Measurements from ENCODE around the gene MYBPHL.

The MYBPHL gene

GRCh38 chr1:109335091-109335490, 28.3 kb upstream of the MYBPHL start (continued):
- TF ChIP-seq, protein P1, sequence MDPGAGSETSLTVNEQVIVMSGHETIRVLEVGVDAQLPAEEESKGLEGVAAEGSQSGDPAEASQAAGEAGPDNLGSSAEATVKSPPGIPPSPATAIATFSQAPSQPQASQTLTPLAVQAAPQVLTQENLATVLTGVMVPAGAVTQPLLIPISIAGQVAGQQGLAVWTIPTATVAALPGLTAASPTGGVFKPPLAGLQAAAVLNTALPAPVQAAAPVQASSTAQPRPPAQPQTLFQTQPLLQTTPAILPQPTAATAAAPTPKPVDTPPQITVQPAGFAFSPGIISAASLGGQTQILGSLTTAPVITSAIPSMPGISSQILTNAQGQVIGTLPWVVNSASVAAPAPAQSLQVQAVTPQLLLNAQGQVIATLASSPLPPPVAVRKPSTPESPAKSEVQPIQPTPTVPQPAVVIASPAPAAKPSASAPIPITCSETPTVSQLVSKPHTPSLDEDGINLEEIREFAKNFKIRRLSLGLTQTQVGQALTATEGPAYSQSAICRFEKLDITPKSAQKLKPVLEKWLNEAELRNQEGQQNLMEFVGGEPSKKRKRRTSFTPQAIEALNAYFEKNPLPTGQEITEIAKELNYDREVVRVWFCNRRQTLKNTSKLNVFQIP (CRISPR knock-in tag; IDR thresholded peaks at IDR 0.05; ENCODE audit: borderline replicate concordance, low read depth) = no peak

DNA sequence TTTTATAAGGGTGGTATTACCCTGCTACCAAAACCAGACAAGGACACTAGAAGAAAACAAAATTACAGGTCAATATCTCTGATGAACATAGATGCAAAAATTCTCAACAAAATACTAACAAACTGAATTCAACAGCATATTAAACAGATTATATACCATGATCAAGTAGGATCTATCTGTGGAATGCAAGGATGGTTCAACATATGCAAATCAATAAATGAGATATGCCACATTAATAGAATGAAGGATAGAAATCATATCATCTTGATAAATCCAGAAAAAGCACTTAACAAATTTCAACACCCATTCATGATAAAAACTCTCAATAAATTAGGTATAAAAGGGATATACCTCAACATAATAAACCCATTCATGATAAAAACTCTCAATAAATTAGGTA, 24.3 kb upstream of the MYBPHL start:
- no peak for ATAC-seq
- TF ChIP-seq SNAI2 (CRISPR knock-in tag; IDR thresholded peaks at IDR 0.05) (no peak), PPARA (CRISPR knock-in tag; IDR thresholded peaks at IDR 0.05; ENCODE audit: borderline replicate concordance) (no peak), ISL1 (CRISPR knock-in tag; IDR thresholded peaks at IDR 0.05) (no peak), GLIS3 (CRISPR knock-in tag; IDR thresholded peaks at IDR 0.05) (no peak), ZNF8 (CRISPR knock-in tag; IDR thresholded peaks at IDR 0.05) (no peak), OSR1 (CRISPR knock-in tag; IDR thresholded peaks at IDR 0.05) (no peak), CSRNP3 (CRISPR knock-in tag; IDR thresholded peaks at IDR 0.05) (no peak), ZNF565 (CRISPR knock-in tag; conservative IDR thresholded peaks at IDR 0.05; ENCODE audit: low read depth) (no peak), ZFP30 (CRISPR knock-in tag; IDR thresholded peaks at IDR 0.05) (no peak), TOX (CRISPR knock-in tag; IDR thresholded peaks at IDR 0.05; ENCODE audit: borderline replicate concordance) (no peak), RARB (CRISPR knock-in tag; IDR thresholded peaks at IDR 0.05) (no peak), ESRRG (CRISPR knock-in tag; IDR thresholded peaks at IDR 0.05) (no peak)

DNA sequence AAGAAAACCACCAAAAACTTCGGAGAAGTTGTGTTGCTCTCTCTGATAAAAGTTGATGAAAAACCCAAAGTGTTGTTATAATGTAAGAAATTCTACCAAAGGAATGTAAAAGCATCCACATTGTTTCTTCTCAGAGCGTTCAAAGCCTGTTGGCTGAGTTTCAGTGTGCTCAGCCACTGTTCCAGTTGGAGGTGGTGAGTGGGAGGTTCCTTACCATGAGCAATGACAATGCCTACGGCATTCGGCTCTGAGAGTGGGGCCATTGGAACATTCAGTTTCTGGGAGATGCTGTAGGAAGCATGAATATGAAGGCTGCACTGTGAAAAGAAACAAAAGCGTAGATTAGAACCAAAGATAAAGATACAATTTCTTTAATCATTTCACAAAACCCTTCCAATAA, 20.5 kb upstream of the MYBPHL start:
- ATAC-seq = no peak
- TF ChIP-seq ZC3H10 (CRISPR knock-in tag; IDR thresholded peaks at IDR 0.05) (no peak), PPARA (CRISPR knock-in tag; IDR thresholded peaks at IDR 0.05; ENCODE audit: borderline replicate concordance) (no peak), PATZ1 (CRISPR knock-in tag; IDR thresholded peaks at IDR 0.05; ENCODE audit: borderline replicate concordance) (no peak), TSHZ2 (CRISPR knock-in tag; IDR thresholded peaks at IDR 0.05) (no peak), RARB (CRISPR knock-in tag; IDR thresholded peaks at IDR 0.05) (no peak), CSDC2 (CRISPR knock-in tag; IDR thresholded peaks at IDR 0.05) (no peak), ZFP30 (CRISPR knock-in tag; IDR thresholded peaks at IDR 0.05) (no peak)

DNA sequence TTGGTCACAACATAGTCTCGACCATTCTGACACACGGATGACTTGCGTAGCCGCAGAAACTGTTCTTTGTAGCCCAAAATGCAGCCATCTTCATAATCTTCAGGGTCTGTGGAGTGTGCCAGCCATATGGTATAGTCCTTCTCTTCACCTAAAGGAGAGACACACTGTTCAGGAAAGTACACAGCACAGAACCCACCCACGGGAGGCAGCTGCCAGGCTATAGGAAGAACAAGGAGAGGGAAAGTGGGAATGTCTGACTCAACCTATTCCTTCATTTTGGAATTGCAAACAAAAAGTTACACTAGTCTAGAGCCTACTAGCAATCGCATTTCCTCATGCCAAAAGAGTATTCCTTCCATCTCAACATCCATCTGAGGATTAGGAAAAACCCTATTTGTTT, 16.2 kb upstream of the MYBPHL start:
- TF ChIP-seq SNAI2 (CRISPR knock-in tag; IDR thresholded peaks at IDR 0.05) = no peak
- no peak for TF ChIP-seq ZFP30 (CRISPR knock-in tag; IDR thresholded peaks at IDR 0.05)
- no peak for TF ChIP-seq RARB (CRISPR knock-in tag; IDR thresholded peaks at IDR 0.05)
- no peak for TF ChIP-seq ARNTL (CRISPR knock-in tag; IDR thresholded peaks at IDR 0.05; ENCODE audit: borderline replicate concordance, low read depth)
- TF ChIP-seq CSDC2 (CRISPR knock-in tag; IDR thresholded peaks at IDR 0.05) = no peak
- ATAC-seq = no peak

GRCh38 chr1:109319114-109319513, 12.3 kb upstream of the MYBPHL start:
- ATAC-seq = no peak
- TF ChIP-seq TCF4 (CRISPR knock-in tag; IDR thresholded peaks at IDR 0.05; ENCODE audit: borderline replicate concordance) (no peak), CSRNP3 (CRISPR knock-in tag; IDR thresholded peaks at IDR 0.05) (no peak), ISL1 (CRISPR knock-in tag; IDR thresholded peaks at IDR 0.05) (no peak), SNAI2 (CRISPR knock-in tag; IDR thresholded peaks at IDR 0.05) (no peak), ZNF565 (CRISPR knock-in tag; conservative IDR thresholded peaks at IDR 0.05; ENCODE audit: low read depth) (no peak), CSDC2 (CRISPR knock-in tag; IDR thresholded peaks at IDR 0.05) (no peak), ZNF8 (CRISPR knock-in tag; IDR thresholded peaks at IDR 0.05) (no peak), RARB (CRISPR knock-in tag; IDR thresholded peaks at IDR 0.05) (no peak), ZFP30 (CRISPR knock-in tag; IDR thresholded peaks at IDR 0.05) (no peak), PATZ1 (CRISPR knock-in tag; IDR thresholded peaks at IDR 0.05; ENCODE audit: borderline replicate concordance) (no peak)
- TF ChIP-seq, protein P2, sequence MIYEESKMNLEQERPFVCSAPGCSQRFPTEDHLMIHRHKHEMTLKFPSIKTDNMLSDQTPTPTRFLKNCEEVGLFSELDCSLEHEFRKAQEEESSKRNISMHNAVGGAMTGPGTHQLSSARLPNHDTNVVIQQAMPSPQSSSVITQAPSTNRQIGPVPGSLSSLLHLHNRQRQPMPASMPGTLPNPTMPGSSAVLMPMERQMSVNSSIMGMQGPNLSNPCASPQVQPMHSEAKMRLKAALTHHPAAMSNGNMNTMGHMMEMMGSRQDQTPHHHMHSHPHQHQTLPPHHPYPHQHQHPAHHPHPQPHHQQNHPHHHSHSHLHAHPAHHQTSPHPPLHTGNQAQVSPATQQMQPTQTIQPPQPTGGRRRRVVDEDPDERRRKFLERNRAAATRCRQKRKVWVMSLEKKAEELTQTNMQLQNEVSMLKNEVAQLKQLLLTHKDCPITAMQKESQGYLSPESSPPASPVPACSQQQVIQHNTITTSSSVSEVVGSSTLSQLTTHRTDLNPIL (CRISPR knock-in tag; IDR thresholded peaks at IDR 0.05; ENCODE audit: low read depth) = no peak
